Measurements from ENCODE around the gene ADM5. TPM values are rescaled to one million over a fixed set of nuclear protein-coding genes. Genes with fewer than 3 reads are reported as not detected.

The ADM5 gene, protein sequence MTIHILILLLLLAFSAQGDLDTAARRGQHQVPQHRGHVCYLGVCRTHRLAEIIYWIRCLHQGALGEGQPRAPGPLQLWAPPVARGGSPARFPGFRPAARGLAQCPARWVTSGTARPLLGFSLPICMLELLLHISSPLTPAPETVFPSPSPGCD
- 1 to 10 TPM in 3 of 4 donors, under 1 TPM in 1; 0.83 to 4.1 (median 2.5) TPM for total RNA-seq

DNA sequence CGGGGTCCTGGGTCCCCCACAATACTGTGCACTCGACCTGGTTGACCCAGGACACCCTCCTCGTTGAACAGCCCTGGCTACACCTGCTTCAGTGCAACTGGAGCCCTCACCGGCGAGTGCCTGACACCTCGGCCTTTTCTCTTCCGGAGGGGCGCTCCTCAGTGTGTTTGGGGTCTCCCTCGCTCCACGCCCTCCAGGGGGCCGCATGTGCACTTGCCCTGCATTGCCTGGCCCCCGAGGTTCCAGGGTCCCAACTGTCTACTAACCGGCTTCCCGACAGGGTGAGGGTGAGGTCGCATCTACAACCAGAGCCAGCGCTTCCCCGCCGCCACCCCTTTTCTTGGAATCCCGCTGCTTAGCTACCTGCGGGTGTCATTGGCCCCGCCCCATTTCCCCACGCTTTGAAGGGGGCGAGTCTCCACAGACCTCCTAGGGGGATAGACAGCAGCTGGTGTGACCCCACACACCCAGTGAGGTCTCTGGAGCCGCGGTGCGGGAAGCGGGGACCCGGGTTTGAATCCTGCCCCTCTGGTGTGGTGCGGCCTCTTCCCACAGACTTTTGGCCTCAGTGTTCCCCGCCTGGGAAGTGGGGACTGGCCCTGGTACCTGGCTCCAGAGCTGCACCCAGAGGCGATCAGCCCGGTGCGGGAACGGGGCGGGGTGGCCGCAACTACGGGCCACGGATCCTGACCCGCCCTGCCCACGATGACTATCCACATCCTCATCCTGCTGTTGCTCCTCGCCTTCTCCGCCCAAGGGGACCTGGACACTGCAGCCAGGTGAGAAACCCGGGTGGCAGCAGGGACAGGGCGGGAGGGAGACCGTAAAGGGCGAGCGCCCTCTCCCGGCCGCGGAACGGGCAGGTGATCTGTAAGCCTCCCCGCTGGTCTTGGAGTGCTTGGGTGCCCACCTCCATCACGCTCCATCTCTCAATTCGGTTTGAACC, at the start of gene ADM5:
TSS of gene ADM5 (plus strand) at position 462 of the 946 bp plus-strand sequence. CDS start at position 706, 244 bp downstream.
- Histone ChIP-seq H3K36me3 (peaks cover 28 to 41% (median 37%) of the 10 kb centered on the region in 4 donors), H3K4me1 (peaks cover 31 to 41% (median 33%) of the 10 kb centered on the region in 4 donors), H3K9me3 (no peaks in the 10 kb centered on the region), H3K4me3 (peak within 1 kb of the TSS; percentile 51 to 63 (median 54)), H3K27ac (replicated peaks in 1 of 4) (peak within 1 kb of the TSS; percentile 59 to 76 (median 68)), H3K27me3 (peaks cover 0 to 43% (median 13%) of the 10 kb centered on the region in 4 donors)
- intact Hi-C loops (cut with DNase I), result no loop called here
- TF ChIP-seq EP300 (IDR thresholded peaks at IDR 0.05), result no peak
- TF ChIP-seq, protein P1, sequence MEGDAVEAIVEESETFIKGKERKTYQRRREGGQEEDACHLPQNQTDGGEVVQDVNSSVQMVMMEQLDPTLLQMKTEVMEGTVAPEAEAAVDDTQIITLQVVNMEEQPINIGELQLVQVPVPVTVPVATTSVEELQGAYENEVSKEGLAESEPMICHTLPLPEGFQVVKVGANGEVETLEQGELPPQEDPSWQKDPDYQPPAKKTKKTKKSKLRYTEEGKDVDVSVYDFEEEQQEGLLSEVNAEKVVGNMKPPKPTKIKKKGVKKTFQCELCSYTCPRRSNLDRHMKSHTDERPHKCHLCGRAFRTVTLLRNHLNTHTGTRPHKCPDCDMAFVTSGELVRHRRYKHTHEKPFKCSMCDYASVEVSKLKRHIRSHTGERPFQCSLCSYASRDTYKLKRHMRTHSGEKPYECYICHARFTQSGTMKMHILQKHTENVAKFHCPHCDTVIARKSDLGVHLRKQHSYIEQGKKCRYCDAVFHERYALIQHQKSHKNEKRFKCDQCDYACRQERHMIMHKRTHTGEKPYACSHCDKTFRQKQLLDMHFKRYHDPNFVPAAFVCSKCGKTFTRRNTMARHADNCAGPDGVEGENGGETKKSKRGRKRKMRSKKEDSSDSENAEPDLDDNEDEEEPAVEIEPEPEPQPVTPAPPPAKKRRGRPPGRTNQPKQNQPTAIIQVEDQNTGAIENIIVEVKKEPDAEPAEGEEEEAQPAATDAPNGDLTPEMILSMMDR (IDR thresholded peaks at IDR 0.05), result peak; percentile 40 to 55 (median 43)
- peak in 1 of 2 donors; percentile 10 for TF ChIP-seq POLR2AphosphoS5 (IDR thresholded peaks at IDR 0.05)
- WGBS, result 33% methylated on average over 41 of the region's 54 CpGs
- DNase-seq (ENCODE audit: extremely low spot score), result no peak

DNA sequence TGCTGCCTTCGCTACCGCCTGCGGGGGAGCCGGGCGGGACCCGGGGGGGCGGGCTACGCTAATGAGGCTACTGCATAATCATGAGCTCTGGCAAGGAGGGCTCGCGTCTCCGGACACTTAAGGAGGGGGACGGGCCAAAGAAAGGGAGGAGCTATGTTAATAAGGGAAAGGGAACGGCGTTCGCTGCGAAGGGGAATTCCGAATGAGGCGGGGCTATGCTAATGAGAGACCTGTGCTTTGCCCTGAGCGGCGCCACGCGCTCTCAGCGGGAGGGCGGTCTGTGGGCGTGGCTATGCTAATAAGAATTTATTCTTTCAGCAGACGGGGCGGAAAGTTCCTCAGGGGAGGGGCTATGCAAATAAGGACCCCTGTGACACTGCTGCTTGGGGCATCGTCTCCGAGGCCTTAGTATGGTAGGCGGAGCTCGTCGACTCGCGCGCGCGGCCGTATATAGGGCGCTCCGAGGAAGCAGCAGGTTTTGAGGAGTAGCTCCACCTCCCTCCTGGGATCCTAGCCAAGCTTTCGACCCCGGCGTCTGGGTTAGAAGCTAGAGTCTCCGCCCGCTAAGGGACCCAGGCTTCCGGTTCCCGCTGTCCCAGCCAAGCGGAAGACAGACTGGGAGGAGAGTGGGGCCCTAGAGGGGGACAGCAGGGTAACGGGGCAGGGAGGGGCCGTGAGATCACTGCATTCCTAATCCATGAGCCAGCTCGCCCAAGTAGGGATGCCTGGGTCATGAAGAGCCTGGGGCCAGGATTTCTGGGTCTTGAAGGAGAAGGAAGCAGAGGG, 49.1 kb upstream of the ADM5 start, which contains the start of gene RRAS:
TSS of gene RRAS (minus strand) at position 31 of the 786 bp plus-strand sequence. CDS start 45 bp downstream, outside the sequence.
- peak within 1 kb of the TSS; percentile 98 to 100 (median 98) for H3K27ac ChIP-seq (replicated peaks in 1 of 4)
- intact Hi-C loops (cut with DNase I), result loop anchor here (5.0 kb wide), 1 partner anchor 37 kb away; the partner anchor contains the start of gene PRMT1
- TF ChIP-seq POLR2AphosphoS5 (IDR thresholded peaks at IDR 0.05) (peak; percentile 95 to 99), POLR2A (IDR thresholded peaks at IDR 0.05; ENCODE audit: low read depth) (no peak), EP300 (IDR thresholded peaks at IDR 0.05) (peak; percentile 53)
- 0% methylated on average over 26 of the region's 51 CpGs for WGBS
- DNase-seq (ENCODE audit: extremely low spot score), result peak; percentile 100
- H3K4me1 ChIP-seq, result peaks cover 59 to 80% (median 79%) of the 10 kb centered on the region in 4 donors
- H3K36me3 ChIP-seq, result peaks cover 0 to 26% (median 23%) of the 10 kb centered on the region in 4 donors
- peak within 1 kb of the TSS; percentile 69 to 97 (median 83) for H3K4me3 ChIP-seq
- H3K27me3 ChIP-seq, result no peaks in the 10 kb centered on the region
- no peaks in the 10 kb centered on the region for H3K9me3 ChIP-seq

DNA sequence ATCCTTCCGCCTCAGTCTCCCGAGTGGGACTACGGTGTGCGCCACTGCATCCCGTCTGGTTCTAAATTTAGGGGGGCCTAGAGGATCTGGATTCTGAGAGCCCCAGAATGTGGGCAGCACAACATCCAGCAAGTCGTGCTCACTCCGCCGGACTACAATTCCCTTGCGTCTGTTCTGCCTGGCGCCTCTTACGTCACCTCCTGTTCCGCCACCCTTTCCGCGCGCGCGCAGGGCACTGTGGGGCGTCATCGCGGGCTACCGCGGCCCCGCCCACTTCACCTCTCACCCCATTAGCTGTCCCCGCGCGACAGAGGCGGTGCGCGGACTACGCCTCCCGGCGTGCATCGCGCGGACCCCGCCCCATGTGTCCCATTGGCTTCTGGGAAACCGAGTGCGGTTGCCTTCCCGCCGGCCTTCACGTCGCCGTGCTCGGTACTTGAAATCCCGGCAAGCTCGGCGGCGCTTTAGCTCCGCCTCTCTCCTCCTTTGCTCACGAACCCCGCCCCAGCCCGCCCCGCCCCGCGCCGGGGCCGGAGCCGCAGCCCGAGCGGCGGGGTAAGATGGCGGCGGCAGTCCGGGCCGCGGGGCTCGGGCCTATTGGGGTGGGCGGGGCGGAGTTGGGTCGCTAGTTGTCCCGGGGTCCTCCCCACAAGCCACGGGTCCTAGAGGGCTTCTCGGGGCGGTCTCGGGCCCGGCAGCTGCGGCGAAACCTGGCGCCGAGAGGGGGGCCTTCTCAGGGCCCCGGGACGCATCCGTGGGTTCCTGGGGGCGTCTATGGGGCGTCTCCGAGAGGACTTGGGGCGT, 47.5 kb upstream of the ADM5 start, which contains the start of gene SCAF1:
TSS of gene SCAF1 (plus strand) at position 522 of the 804 bp plus-strand sequence. CDS start 2,818 bp downstream, outside the sequence.
- peak within 1 kb of the TSS; percentile 69 to 97 (median 83) for H3K4me3 ChIP-seq
- peaks cover 7 to 26% (median 23%) of the 10 kb centered on the region in 4 donors for H3K36me3 ChIP-seq
- H3K27me3 ChIP-seq, result no peaks in the 10 kb centered on the region
- H3K4me1 ChIP-seq, result peaks cover 46 to 73% (median 69%) of the 10 kb centered on the region in 4 donors
- TF ChIP-seq POLR2A (IDR thresholded peaks at IDR 0.05; ENCODE audit: low read depth) (peak; percentile 94), EP300 (IDR thresholded peaks at IDR 0.05) (peak; percentile 52), POLR2AphosphoS5 (IDR thresholded peaks at IDR 0.05) (peak; percentile 100)
- TF ChIP-seq, protein P1 (IDR thresholded peaks at IDR 0.05), result peak in 1 of 3 experiments; percentile 20
- H3K27ac ChIP-seq (replicated peaks in 1 of 4), result peak within 1 kb of the TSS; percentile 98 to 100 (median 98)
- intact Hi-C loops (cut with DNase I), result loop anchor here (2.0 to 5.0 kb wide), 2 partner anchors 23 to 35 kb away; partner anchors contain the start of genes BCL2L12, IRF3 and PRMT1
- H3K9me3 ChIP-seq, result no peaks in the 10 kb centered on the region
- 2% methylated on average over 36 of the region's 87 CpGs for WGBS
- DNase-seq (ENCODE audit: extremely low spot score), result peak; percentile 100

DNA sequence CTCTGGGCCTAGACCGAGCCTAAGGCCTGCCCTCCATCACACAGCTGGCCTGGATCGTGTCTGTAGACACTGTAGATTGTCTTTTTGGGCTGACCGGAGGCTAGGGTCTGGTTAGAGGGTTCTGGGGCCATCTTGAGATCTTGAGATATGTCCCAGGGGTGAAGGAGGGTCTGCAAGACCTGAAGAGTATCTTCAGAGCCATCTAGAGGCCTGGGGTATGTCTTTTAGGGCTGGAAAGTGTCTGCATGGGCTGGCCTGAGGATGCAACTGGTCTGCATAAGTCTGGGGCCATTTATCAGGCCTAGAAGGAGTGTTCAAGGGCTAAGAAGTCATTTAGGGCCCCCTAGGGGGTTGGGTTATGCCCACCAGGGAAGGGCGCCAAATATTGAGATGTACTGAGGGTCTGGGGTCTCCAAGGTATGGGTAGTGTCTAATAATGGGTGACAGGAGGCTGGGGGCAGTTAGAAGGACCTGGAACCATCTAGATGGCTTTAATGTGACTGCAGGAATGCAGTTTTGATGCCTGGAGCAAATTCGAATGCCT, 46.8 kb upstream of the ADM5 start:
- no peaks in the 10 kb centered on the region for H3K9me3 ChIP-seq
- peak overlapping the region; percentile 91 to 100 (median 98) for H3K27ac ChIP-seq (replicated peaks in 1 of 4)
- intact Hi-C loops (cut with DNase I), result loop anchor here (2.0 to 5.0 kb wide), 2 partner anchors 22 to 35 kb away; partner anchors contain the start of genes BCL2L12, IRF3 and PRMT1
- H3K4me3 ChIP-seq, result peak overlapping the region; percentile 69 to 97 (median 83)
- H3K36me3 ChIP-seq, result peaks cover 13 to 32% (median 29%) of the 10 kb centered on the region in 4 donors
- TF ChIP-seq EP300 (IDR thresholded peaks at IDR 0.05) (no peak), POLR2AphosphoS5 (IDR thresholded peaks at IDR 0.05) (no peak)
- H3K4me1 ChIP-seq, result peaks cover 42 to 67% (median 65%) of the 10 kb centered on the region in 4 donors
- no peak for DNase-seq (ENCODE audit: extremely low spot score)
- 18% methylated on average over 3 of the region's 5 CpGs for WGBS
- no peaks in the 10 kb centered on the region for H3K27me3 ChIP-seq
